HG03342 (cell line): ENCODE measurements around the gene NR2F1-AS1.
A peak's percentile ranks its signal among the peaks of the same experiment; 100 is the strongest.

ENCODE experiments used
- ATAC-seq: cut with Tn5 transposase; IDR thresholded peaks from one replicate; pipeline ENCODE4 v1.9.1; 2021; ENCODE audit warnings: mild to moderate bottlenecking, moderate library complexity; ENCODE audit not compliant: unreplicated experiment

Gene NR2F1-AS1

DNA sequence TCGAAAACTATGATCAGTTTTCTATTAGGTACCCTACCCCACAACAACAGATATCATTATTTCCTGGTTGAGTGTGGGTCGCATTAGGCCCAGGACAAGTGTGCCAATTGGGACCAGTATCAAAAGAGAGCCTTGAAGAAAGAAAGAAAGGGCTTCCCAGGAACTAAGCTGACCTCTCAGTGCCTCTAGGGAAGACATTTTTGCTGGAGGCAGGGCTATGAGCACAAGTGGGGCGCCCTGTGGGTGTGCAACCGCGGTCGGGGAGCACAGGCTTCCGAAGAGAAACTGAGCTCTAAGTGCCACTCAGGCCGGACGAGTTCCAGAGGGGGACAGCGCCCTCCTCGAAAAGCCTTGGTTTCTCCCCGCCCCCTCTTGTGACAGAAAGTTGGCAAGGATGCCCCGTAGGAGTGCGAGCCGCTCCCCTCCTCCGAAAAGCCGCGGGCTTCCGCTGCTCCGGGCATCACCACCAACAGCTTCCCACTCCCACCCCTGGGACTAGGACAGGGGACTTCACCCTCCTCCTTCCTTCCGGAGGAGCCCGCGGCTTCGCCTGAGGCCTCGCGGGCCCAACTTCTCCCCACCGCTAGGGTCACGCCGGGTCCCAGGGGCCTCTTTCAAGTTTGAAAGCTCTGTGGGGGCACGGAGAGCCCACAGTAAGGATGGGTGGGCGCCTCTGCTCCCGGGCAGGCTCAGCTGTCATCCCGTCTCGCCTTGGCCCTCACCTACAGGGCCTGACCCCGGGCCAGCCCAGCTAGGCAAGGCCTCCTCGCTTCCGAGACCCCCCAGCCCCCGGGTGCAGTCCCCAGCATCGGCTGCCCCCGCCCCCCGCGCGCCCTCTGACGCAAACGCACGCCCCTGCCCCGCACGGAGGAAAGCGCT lies 2.0 kb downstream of the NR2F1-AS1 start:
- ATAC-seq, result no peak

DNA sequence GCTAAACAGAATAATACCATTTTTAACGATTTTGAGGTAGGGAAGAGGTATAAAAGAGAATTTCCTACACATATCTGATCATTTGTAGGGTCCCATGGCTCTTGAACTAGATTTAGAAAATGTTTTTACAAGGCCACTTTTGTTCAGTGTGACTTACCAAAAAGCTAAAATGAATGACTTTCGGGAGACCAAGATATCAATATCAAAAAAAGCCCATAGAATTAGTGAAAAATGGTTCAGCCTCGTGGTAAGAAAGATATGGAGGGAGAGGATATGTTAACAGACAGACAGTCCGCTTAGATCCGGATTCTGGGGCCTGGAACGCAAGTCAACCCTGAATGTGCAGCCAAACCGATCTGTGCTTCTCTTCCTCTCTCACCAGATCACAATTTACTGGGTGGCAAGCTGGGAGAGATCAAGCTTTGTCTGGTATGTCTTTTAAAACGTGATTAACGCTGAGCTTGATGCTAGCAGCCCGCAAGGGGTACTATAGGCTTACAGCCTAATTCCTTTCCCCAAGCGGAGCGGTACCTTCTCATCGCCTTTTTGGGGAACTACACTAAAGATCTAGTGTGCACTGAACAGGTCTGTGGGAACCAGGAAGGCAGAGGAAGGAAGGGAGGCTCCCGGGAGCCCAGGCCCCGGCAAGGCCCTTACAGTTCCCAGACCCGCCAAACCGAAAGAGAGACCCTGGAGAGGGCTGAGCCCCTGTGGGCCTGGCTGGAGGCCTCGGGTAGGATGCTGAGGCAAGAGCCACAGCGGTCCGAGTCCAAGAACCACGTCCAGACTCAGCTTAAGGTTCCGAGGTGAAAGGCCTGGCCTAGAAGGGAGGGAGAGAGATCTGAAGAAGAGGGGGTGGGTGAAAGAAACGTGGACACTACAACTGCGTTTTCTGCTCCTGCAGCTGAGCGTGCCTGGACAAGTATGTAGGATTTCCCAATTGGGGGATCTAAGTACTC lies 2.9 kb downstream of the NR2F1-AS1 start:
- ATAC-seq, result no peak

DNA sequence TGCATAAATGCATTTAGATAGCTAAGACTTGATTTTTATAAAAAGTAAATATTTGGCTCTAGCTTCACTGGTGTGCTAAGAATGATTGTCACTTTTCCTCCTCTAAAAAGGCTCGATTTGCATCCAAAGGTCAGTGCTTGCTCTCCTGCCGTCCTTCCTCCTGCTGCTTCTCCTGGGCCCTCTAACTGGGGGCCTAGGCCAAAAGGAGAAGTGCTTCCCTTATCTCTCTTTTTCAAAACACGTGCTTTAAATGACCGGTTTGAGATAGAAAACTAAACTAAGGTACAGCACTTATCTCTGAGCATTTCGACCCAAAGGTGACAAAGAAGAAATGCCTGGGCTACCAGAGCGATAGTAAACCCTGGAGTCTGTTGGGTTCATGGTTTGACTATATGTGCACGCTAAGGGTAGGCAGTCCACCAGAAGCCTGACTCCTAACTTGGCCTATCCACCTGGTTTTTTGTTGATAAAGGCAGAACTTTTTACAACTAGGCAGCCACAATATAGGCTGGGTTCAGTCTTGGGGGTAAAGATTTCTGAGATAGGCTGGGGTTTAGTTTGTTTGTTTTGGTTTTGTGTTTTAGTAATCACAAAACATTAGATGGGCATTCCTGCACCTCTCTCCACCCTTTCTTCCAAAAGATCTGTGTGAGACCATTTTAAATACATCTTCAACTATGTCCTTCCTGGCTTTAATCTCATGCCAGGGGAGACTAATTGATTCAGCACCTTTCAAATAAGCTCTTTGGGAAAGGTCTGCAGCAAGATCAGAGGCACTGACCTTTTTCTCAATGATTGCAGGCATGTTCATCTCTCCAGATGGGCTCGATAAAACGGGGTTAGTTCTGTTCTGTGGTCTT lies 3.8 kb downstream of the NR2F1-AS1 start:
- no peak for ATAC-seq

DNA sequence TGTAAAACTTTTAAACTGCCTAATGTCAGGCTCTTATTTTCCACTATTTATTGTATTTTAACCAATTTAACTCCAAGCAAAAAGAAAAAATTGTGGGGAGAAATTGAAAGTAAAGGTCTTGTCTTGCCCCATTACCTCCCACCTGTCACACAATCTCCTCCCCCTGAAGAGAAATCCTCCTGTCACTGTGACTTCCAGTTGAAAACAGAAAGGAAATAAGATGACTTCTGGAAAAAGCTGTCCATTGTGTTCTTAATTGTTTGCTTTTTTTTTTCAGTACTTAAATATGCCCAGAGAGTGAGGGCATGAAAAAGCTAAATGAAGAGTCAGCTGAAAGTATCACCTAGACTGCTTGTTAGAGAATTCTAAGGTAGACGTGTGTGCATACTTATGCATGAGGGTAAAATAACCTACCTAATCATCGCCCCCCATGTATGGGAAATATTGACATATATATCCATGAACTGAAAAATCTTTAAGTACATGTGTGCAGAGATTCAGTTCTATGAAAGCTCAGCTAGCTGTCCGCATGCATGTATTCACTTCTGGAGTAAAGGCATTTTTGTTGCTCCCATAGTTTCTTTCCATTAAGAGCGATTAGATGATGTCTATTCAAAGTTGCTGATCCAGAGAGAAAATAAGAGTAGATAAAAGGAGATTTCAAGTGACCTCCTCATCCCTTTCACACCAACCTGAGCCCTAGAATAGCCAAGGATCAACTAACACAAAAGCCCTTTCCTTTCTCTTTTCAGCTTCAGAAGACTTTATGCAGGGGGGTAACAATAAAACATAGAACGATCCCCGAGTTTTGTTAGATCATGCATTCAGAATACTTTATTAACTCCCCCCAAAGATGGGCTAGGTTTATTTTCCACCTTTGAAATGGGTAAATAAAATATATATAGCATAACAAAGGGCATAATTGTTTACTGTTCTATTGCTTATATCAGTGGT lies 5.3 kb downstream of the NR2F1-AS1 start:
- no peak for ATAC-seq

DNA sequence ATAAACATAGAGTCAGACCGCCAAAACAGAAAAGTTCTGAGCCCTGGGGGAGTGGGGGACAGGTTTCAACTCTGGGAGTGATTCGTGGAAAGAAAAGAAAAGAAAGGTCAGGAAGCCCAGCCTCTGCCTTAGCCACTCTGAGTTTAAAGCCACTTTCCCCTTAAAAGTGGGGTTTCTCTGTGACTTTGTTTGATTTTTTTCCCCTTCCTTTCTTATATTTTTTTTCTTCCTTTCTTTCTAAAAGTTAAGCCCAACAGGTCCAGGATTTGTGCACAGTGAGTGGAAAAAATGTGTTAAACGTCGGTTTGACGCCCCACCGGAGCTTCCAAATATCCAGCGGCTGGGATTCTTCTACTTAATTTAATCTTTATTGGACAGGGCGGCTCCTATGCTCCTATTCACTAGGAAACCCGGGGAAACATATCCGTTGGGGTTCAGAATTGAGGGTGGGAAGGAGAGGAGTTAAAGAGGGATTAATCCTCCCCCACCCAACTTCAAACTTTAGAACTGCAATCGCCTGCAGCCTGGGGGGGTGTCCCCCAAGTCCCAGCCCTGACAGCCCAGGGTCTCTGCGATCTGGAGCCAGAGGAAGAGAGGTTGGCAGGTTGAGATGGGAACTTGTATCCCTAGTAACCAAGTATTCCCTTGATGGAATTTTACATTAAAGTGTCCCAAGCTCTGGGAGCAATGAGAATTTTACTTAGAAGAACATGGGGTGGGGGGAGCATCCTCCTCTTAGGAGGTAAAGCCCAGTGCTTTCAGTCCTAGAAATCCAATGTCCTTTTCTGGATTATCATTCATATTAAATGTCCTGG lies 6.3 kb downstream of the NR2F1-AS1 start:
- no peak for ATAC-seq

DNA sequence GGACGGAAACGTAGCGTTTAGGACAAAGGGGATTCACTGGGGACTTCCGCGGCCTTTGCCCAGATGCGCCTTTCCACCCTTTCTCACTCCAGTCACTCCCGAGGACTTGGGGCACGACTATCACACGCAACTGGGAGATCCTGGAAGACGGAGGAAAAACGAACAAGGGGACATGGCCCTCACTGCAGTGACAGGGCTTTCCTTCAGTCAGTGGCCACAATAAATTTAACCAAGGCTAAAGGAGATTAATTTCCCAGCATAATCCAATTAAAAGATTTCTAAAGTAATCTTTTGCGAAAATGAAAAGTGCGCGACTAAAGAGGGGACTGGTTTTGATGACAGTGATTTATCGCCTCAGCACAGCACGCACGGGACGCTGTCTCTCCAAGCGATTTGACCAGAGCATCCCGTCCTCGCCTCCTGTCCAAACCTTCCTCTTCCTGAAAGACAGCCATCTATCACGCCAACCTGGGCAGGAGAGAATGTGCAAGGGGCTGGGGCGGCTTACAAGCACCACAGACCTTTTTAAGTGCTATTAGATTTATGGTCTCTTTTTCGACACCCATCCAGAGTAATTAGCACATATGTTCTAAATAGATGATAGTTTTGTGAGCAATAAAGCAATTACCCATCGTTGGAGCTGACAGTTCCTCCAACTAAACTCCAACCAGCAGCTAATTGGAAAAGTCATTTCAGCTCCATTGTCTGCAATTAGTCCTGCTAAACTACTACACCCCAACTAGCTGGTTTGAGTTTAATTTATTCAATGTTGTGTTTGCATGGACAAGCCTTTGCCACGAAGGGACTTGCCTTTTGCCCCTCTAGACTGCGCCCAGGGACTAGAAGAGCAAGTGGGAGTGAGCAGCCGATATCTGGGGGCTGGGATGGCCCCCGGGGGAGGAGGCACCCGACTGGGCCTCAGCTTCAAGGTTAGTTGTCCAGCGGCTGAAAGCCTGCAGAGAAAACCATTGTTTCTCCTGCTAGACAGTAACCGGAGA lies 7.4 kb downstream of the NR2F1-AS1 start:
- no peak for ATAC-seq

DNA sequence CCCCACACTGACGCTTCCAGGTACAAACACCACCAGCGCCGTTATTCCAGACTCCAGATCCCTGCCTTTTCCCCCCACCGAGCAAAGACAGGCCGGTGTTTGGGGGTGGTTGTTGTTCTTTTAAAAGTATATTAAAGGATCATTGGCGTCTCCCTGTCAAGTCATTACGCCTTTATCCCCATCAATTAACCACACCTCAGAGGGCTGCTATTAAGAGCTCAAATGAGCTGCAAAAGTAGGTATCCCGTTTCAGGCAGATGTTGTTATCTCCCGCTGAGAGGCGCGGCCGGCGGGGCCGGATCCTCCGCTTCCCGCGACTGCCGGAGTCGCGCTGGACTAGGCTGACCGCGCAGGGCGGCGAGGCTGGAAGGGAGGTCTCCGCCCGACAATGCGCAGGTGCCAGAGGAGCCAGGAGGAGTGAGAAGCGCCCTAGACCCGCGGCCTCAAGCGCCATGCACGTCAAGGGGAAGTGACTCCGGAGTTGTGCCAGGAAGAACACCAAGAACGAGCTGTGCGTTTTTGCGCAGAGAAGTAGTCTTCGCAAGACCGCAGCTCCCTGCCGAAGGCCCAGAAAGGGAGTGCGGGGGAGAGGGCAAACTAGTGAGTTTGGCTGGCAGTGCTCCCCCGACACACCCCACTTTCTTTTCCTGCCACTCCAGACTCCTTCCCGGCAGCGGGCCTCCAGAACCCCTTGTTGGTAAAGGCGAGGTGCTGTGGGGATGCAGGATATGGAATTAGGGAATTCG lies 8.2 kb downstream of the NR2F1-AS1 start:
- ATAC-seq, result no peak

DNA sequence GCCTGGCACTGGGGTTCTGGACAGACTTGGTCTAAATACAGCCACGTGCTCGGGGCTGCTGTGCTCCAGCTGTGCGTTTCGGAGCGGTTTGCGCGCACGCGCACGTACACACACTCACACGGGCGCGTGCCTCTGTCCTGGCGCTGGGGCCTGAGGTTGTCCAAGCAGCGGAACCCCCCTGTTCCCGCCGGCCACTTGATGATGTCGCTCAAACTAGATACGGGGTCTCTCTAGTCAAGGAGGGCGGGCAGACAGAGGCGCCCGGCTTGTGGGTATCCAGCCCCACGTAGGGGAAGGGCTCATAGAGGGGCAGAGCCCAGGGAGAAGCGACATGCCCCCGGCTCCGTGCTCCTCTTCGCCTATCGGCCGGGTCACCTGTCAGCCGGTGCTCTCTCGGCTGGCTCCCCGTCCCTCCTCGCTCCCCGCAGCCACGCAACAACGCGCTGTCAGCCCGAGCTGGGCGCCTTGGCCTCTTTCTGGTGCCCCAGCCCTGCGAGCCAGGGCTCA lies 8.9 kb downstream of the NR2F1-AS1 start:
- ATAC-seq, result no peak

DNA sequence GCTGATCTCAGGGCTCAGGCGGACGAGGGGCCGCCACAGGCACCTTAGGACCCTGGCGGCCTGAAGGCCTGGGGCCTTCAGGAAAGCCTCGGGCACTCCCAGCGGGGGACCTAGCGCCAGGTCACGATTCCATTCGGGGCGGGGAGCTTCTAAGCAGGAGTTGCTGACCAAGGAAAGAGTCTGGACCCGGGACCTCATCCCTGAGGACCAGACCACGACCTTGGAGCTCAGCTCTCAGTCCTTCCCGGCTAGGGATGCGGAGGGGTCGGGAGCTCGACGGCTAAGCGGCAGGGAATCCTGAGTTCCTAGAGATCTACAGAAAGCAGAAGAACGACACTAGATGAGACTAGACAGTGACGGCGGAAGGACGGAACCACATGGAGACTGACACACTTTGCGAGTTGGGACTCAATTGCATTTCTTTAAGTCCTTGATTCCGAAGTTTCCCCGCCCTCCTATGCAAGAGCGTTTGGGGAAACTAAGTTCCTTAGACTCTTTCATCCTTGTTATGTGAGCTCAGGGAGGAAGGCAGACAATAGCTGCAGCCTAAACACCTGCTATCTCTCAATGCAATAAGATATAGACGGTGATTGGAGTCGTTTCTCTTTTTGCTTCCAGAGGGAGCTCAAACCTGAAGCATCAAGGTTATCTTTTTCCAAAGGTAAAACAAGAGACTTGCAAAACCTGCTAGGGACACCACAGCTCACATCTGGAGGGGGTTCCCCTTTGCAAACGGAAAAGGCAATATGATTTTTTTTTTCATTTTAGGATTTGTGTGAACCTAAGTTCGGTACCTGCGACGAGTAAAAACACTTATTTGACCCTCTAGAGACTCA lies 9.7 kb downstream of the NR2F1-AS1 start:
- ATAC-seq, result no peak

DNA sequence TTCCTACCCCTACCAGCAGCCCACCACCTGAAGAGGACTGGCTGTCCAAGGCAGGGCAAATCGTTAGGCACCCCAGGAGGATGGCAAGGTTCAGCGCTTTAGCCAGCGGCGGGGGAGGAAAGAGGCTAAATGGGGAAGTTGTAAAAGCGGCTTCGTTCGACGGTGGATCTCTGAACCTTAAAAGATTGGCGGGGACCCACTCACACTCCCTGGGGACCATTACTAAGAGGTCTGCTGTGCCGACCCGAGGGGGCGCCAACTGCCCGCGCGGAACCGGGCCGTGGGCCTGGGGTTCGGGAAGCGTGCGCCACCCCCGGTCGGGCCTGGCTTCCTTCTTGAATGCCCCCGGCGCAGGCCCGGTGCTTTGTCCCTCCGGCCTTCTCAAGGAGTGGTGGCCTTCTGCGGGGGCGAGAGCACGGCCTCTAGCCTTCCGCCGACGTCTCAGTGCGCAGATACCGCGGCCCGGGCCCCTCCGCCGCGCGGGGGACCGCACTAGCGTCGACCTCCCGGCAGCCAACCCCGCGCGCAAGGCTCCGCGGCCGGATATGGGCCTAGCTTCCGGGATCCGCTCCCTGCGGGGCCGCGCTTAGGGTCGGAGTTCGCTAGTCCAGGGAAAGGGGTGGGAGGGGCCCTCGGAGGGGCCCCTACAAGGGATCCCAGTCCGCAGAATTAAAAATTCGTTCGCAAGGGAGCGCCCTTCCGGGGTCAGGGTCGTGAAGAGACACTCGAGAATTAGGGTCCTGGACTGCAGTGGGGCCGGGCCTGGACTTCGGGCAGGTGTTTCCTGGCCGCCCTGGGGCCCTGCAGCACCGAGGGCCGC lies 10.5 kb downstream of the NR2F1-AS1 start:
- peak; percentile 44 for ATAC-seq

DNA sequence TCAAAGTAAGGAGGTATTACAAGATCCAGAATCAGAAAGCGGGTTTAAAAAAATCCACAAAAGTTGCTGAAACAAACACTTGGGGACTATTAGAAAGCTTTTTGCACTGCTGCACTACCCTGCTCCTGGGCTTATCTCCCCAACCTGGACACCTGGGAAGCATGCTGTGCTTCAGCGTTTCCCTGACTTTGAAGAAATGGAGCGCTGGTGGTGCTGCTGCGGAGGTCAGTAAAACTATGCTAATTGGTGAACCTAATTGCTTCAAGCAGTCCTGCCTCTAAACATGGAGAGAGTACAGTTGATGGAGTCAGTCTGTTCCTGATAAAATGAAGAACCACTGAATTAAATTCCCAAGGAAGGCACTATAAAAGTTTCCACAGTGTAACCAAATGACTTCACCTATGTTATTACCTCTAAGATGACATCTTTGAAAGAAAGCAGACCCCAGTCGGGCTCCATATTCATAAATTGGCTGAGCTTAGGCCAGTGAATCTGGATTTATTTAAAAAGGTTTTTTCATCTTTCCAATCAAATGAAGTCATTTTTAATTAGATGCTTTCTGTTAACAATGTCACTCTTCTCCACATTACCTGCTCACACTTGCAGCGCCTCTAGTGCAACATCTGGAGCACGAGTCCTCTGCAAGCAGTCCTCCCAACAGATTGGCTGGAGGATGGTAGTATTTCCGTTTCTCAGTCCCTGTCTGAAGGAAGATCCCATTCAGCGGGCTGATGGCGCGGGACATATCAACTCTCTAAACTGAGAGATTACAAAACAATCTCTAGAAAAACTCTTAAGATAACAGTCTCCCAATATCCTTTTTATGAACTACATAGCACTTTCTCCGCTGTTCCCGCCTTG lies 11.5 kb downstream of the NR2F1-AS1 start:
- ATAC-seq, result no peak

DNA sequence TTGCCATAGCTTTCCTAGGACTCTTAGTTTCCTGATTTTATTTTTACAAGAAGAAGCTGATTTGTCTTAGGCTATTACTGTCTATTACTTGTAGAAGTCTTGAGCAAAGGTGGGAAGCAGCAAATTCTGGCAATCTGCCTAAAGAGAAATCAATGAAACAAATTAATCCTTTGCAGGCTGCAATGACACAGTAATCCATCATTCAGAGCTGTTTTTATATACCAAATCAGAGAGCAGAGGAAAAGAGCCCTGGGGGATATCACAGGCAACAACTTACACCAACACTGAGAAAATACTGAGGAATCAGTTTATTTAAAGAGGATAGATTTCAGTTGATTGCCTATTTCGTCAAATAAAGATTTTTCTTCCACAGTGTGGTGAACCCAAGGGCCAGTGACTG lies 13.6 kb downstream of the NR2F1-AS1 start:
- ATAC-seq, result no peak

DNA sequence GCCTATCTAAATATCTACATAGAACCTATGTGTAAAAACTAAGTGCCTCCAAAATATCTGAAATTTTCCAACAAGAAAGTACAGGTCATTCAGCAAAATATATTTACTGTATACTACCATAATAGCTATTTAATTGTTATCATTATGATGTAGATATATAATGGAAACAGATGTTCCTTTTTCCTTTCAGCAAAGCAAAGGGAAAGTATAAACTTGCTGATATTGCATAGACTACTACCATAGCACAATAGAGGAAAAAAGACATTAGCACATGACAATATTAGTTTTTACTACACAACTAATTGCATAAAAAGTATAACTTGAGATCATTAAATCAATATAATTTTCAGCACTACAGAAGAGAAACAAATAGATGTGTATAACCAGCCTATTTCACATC lies 14.9 kb downstream of the NR2F1-AS1 start:
- ATAC-seq, result no peak

DNA sequence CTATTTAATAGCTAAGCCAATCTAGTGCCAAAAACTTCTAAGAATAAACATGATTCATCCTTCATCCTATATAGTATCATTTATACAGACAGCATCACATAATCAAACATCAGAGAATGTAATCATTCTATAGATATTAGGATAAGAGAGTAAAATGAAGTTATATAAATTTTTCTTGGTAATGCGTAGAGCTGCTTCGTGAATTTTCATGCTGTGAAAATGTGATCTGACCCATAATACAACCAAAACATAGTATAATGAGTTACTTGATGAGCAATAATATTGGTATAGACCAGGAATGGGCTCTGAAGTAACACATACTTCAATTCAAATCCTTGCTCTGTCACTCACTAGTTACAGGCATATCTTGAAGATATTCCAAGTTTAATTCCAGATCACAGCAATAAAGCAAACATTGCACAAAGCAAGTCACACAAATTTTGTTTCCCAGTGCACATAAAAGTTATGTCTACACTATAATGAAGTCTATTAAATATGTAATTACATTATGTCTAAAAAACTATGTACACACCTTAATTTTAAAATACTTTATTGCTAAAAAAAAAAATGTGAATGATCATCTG lies 23.9 kb downstream of the NR2F1-AS1 start:
- no peak for ATAC-seq
